GM19324 (cell line): ENCODE data around the gene NDUFS6.

Source experiments
- ATAC-seq: cut with Tn5 transposase; IDR thresholded peaks from one replicate; pipeline ENCODE4 v1.9.1; 2021; ENCODE audit warnings: mild to moderate bottlenecking, moderate library complexity; ENCODE audit not compliant: unreplicated experiment, low FRiP score

NDUFS6 gene

DNA sequence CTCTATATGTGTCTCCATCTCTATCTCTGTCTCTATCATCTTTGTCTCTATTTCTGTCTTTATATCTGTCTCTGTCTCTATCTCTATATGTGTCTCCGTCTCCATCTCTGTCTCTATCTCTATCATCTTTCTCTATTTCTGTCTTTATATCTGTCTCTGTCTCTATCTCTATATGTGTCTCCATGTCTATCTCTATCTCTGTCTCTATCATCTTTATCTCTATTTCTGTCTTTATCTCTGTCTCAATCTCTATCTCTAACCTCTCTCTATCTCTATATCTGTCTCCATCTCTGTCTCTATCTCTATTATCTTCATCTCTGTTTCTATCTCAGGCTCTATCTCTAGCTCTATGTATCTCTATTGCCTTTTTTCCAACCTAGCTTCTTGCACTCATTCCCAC lies 44.5 kb downstream of the NDUFS6 start:
- ATAC-seq, result no peak

DNA sequence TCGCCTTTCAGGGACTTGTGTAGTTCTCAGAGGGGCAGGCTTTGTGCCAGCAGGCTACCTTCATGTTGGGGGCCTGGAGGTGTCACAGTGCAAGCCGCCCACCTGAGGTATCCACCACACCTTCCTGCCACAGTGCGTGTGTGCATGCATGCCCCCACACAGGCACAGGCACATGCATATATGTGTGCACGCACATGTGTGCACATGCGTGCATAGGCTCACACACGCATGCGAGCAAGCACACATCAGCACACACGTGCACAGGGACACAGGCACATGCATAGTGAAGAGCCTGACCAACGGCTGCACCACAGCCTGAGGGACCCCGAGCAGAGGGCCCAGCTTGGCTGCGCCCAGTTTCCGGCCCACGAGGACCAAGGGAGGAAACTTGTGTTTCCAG lies 45.4 kb downstream of the NDUFS6 start:
- no peak for ATAC-seq

DNA sequence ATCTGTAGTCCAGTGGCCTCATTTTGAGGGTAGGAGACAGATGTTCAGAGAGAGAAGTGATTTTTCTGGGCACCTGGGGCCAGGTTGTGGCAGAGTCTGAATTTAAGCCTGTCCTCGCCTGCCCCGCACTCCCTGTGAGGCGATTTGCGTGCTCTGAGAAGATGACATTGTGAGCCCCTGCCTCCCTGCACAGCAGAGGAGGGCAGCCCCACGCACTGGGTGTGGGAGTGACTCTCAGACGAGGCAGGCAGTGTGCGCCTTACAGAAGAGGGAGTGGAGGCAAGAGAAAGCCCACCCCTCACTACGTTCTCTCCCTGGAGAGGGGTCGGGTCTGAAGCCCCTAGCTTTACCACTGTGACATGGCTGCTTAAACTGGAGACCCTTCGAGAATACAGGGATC lies 45.8 kb downstream of the NDUFS6 start:
- ATAC-seq, result no peak

DNA sequence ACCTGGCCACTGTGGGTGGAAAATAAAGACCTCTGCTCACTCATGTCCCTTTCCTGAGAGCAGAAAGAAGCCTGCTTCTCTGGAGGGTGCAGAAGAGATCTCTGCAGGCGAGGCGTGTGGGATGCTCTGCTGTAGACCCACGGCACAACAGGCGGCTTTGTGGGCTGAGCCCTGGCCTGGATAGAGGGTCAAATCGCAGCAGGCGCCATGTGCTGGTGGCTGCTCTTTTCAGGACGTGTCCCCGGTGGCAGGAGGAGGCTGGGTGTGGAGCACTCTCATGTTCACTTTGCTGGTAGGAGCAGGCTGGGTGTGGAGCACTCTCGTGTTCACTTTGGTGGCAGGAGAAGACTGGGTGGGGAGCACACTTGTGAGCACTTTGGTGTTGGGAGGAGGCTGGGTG lies 46.4 kb downstream of the NDUFS6 start:
- no peak for ATAC-seq

DNA sequence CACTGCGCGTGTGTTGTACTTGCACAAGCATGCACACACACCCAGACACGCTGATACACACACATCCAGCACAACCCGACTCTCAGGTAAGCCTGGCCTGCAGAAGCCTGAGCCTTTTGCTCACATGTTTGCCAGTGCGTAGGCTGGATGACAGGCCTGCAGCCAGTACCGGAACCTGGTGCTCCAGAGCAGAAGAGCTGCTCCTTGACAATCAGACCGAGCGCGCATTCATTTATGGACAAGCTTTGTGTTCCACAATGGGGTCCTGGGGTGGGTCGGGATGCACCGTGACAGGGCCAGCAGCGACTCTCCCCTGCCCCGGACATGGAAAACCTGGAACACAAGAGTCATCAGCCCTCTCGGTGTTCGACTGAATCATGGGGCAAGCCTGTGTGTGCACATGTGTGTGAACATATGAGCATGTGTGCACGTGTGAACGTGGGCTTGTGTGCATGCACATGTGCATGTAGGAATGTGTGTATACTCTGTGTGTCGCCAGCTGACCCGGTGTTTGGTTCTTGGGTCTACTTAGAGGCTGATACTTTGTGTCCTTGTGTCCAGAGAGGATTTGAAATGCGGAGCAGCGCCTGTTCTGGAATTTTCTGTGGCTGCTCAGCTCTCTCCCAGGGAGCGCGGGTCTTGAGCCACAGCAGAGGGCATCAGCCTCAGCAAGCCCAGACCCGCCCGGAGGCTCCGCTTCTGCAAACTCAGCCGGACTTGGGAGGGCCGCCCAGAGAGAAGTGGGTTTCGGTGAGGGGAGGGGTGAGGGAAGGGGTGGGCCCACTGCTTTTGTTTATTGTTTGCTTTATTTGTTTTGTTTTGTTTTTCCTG lies 49.3 kb downstream of the NDUFS6 start:
- no peak for ATAC-seq

DNA sequence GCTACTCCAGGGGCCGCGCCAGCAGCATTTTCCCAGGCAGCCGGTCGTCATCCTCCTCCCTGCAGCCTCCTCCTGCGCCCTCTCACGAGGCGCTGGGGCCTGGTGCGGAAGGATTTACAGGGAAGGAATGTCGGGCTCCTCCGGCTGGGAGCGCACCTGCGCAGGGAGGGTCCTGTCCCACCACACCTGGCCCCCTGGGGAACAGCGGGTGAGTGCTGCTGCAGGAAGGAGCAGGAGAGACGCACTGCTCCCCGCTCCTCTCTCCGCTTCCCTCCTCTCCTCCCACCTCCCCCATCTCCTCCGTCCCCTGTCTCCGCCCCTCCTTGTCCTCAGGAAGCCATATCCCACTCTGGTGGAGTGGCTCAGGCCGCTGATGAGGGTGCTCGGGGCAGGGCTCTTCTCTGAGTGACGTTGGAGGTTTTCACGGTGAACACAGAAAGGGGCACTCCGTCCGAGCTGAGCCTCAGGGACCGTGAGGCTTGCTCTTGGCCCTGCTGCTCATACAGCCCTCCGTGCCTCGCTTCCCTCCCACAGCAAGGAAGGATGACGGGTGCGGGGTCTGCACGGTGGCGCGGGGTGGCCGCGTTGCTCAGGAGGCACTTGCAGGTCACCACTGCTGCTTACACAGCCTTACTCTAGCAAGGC lies 50.2 kb downstream of the NDUFS6 start:
- no peak for ATAC-seq

DNA sequence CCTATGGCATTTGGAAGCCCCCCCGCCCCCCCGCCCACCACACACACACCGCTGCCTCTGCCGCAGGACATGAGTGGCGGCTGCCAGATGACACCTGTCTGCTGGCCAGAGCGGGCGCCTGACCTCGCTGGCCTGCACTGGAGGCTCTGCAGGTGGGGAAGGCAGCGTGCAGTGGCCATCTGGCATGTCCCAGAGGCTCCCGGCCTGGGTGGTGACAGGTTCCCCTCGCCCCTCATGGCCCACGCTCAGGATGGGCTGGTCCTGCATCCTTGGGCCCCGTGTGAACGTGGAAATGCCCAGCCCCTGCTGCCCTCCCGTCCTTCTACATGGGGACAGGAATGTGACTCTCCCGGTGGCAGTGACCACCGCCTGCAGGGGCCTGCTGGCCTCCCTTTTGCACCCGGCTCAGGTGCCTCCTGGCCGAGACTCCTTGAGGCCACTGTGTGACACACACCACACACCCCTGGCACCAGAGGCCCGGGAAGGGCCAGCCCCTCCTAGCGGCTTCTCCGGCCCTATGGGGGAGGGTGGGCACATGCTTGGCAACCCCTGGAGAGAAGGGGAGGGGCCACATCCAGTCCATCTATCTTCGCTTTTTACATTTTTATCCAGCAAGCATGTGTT lies 51.2 kb downstream of the NDUFS6 start:
- no peak for ATAC-seq

DNA sequence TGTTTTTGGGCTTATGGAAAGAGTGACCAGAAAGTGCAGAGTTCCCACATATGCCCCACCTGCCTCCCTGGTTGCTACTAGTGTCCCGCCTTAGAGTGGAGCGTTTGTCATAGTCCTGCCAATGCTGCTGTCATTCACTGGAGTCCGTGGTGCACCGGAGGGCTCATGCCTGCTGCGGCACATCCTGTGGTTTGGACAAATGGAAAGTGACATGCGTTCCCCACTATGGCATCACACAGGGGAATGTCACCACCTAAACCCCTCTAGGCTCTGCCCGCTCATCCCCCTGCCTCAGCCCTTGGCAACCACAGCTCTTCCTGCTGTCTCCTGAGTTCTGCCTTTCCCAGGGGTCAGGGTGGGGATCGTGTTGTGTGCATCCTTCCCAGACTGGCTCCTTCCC lies 52.3 kb downstream of the NDUFS6 start:
- ATAC-seq, result no peak

DNA sequence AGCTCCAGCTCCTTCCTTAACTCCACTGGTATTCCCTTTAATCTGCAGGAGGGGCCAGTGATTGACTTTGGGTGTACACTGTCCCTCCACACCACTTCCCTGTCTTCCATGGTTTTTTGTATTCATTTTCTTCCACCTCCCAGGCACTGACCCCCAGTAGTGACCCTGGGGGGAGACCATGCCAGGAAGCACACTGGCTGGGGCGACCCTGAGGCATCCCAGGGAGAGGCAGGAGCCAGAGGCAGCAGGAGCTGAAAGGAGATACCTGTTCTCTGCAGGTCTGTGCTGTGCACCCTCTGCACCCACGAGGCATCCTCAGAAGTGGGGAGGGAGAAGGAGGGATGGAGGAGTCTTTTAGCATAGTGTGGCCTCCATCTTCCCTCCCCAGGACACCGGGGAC lies 53.9 kb downstream of the NDUFS6 start:
- no peak for ATAC-seq

DNA sequence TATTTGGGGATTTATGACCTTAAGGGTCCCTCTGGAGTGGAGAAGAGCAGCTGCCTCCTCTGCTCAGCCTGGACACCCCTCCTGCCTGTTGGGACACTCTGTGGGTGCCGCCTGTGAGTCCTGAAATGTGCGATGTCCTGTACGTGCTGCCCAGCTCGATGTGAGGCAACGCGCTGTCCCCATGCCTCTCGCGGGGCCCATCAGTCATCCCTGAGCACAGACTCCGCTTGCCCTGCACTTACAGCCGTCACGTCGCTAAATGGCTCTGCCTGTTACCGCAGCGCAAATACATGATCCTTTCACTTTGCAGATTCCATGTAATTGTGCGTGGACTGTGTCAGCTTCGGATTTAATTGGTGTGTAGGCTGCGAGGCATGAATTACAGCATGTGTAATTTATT lies 54.4 kb downstream of the NDUFS6 start:
- no peak for ATAC-seq

DNA sequence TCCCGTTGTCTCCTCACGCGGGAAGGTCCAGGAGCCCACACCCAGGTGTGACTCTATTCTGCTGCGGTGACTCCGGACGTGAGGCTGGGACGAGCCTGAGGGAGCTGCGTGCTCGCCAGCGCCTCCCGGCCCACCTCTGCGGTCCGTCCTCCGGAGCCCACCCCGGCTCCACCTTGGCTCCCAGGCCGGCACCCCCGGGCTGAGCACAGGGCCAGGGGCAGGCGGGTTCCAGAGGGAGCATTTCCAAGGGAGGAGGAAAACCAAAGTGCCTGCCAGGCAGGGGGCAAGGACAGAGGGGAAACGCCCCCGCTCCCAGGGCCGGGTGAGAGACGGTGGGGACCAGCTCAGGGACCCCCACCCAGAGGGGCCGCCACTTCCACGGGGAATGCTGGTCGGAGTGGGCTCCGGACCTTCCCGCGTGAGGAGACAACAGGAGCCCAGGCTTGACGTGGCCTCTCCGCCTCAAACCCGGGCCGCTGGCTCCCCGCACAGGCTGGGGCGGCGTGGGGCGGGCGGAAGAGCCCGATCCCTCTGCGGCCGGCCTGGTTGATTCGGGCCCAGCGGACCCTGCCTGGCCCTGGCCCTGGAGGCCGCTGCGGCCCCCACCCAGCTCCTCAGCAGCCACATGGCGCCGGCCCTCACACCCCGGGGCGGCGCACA lies 55.5 kb downstream of the NDUFS6 start:
- ATAC-seq, result no peak

DNA sequence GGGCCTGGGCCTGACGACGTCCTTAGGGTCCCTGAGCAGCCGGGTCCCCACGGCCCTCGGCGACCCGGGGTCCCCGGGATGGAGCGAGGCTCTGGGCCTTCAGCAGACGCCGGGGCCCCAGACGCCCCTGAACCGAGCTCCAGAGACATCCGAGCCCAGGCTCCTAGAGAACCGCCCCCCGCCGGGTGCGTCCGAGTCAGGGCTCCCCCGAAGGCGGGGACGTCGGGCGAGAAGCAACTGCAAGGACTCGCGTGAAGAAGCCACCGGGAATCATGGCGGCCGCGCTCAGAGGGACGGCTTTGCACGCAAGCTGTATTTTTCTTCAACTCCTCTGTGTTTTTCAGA lies 56.0 kb downstream of the NDUFS6 start:
- ATAC-seq, result no peak

DNA sequence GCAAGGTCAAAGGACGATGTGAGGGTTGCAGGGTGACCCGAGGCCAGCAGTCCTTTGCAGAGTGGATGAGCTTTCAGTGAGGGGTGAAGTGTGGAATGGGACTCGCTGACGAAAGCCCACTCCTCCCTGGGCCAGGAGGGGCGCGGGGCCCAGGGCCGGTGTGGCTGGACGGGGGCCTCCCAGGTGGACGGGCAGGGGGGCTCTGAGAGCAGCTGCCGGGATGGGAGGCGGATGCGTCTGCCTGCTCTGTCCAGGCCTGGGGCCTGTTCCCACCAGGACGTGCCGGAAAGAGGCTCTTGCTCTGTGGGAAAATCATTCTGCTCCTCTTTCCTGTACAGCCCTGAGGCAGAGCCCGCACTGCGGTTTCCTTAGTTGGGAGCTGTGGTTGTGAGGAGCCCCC lies 57.2 kb downstream of the NDUFS6 start:
- no peak for ATAC-seq

DNA sequence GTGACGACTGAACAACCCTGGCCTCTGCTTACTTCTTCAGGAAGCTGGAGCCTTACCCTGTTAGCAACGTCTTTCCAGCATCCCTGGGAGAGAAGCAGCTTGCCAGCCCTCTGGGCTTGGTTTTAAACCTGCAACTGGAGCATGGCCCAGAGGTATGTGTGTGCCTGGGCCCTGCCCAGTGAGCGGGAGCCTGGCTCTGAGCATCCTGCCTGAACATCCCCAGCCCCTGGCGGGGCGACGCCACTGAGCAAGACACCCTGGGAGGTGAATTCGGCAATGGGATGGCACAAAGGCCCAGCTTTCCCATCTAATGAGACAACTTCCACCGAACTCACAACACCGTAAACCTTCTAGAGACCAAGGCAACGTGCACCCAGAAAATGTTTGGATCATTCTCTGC lies 57.9 kb downstream of the NDUFS6 start:
- no peak for ATAC-seq

DNA sequence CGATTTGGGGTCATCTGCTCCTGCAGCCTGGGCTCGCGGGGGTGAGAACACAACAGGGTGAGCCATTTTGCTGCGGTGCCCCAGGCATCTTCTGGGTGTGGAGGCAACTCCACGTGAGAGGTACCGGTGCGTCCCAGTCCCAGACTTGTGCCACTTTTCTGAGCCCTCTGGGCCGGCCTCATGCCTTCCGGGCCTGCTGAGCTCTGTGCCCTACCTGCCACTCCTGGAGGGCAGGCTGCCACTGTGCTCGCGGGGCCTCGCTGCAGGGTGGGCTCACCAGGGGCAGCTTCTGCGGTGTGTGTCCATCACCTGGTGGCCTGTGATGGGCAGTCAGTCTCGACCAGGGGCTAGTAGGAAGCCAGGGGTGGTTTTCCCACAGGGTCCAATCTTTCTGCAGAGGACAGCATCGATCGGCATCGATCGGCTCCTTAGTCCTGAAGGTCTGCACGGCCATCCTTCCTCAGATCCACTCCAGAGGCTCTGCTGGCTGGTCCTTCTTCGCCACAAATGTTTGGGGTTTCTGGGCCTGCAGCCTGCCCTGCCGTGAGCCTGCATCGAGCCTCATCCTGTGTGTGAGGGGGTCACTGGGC lies 58.9 kb downstream of the NDUFS6 start:
- no peak for ATAC-seq

DNA sequence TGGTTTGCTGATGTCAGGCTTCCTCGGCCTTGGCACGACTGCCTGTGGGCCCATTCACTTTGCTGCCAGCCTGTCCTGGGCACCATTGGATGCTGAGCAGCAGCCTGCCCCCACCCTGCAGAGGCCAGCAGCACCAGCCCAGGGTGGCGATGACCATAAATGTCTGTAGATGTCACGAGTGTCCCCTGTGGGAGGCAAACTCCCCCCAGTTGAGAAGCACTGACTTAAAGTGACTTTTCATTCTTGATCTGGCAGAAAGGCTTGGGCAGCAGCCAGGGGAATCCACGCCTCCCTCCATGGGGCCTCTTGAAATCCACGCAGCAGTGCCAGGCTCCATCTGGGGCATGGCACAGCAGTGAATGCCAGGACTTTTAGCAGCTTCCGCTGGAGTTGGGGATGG lies 59.7 kb downstream of the NDUFS6 start:
- ATAC-seq, result no peak

DNA sequence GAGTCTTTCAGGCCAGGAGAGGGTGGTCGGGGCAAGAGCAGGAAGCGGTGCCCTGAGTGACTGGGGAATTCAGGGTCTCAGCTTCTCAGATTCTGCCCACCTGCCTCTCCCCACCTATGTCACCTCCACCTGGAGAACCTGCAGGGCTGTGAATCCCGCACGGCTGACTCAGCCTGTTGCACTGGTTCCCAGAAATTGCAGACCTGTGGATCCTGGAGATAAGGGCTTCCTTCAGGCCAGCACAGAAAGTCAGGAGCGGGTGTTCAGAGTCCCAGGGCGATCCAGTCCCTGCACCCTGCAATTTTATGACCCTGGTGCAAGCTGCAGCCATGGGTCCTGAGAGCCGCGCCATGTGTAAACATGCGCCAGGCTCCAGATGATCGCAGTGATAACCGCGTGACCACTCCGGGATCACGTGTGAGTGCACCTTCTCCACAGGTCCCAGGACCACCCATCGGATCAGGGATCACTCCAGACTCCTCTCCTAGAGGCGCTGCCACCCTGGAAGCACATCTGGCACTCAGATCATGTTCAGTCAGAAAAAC lies 63.8 kb downstream of the NDUFS6 start:
- ATAC-seq, result no peak

DNA sequence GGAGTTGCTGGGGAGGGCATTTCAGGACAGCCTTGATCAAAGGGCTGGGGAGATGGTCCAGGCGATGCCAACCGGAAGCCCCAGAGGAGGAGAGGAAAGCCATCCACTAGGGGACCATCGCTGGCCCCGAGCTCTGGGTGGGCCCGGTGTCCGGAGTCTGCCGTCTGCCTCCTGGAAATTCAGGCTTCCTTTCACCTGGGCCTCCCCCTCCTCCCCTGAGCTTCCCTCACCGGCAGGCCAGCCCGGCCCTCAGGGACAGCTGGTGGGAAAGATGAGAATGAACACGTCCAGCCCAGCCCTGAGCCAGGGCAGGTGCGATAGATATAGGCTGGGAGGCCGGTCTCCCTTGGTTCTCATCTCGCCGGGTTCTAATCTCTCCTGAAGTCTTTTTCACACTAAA lies 64.3 kb downstream of the NDUFS6 start:
- no peak for ATAC-seq
